HG03280 (cell line): ENCODE measurements around the gene ZNF324.
A peak's percentile ranks its signal among the peaks of the same experiment; 100 is the strongest.
"Not testable (repeated sequence)": the region's sequence is repeated elsewhere in the genome, so short reads cannot be mapped to it uniquely, and the experiment has no call there.

Source experiments
- ATAC-seq: cut with Tn5 transposase; IDR thresholded peaks from one replicate; pipeline ENCODE4 v1.9.1; 2021; ENCODE audit warnings: mild to moderate bottlenecking, moderate library complexity; ENCODE audit not compliant: unreplicated experiment

ZNF324 gene

DNA sequence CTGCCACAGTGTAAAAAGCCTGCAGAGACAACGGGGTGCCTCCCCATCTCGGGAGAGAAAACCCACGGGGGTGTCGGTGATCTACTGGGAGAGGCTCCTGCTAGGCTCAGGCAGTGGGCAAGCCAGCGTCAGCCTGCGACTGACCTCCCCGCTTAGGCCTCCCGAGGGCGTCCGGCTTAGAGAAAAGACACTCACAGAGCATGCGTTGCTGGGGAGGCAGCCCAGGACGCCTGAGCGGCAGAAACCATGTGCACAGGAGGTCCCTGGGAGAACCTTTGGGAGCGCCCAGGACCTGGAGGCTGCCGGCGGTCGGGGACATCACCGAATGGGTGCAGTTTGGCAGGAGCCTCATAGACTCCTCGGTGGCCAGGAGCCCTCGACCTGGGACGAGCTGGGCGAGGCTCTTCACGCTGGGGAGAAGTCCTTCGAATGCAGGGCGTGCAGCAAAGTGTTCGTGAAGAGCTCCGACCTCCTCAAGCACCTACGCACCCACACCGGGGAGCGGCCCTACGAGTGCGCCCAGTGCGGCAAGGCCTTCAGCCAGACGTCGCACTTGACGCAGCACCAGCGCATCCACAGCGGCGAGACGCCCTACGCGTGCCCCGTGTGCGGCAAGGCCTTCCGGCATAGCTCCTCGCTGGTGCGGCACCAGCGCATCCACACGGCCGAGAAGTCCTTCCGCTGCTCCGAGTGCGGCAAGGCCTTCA lies 4.1 kb downstream of the ZNF324 start:
- ATAC-seq: not testable (repeated sequence)

DNA sequence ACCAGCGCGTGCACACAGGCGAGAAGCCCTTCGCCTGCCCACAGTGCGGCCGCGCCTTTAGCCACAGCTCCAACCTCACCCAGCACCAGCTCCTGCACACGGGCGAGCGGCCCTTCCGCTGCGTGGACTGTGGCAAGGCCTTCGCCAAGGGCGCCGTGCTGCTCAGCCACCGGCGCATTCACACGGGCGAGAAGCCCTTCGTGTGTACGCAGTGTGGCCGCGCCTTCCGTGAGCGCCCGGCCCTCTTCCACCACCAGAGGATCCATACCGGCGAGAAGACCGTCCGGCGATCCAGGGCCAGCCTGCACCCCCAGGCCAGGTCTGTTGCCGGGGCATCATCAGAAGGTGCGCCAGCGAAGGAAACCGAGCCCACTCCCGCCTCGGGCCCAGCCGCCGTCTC lies 4.9 kb downstream of the ZNF324 start:
- ATAC-seq: no peak

DNA sequence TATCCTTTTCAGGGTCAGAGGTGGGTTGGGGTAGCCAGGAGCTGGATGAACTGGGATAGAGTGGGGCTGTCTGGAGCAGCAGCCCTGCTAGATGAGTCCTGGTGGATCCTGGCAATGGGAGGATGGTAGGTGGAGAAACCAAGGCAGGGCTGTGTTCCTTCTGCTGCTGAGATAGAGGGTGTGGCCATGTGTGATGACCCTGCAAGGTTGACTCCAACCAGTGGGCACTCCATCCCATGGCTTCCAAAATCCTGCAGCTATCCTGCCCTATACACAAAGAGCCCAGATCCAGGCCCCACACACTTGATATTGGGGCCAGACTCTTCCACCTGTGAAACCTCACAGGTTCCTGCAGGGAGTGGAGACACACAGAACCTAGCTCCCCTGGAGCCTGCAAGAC lies 6.9 kb downstream of the ZNF324 start:
- no peak for ATAC-seq

DNA sequence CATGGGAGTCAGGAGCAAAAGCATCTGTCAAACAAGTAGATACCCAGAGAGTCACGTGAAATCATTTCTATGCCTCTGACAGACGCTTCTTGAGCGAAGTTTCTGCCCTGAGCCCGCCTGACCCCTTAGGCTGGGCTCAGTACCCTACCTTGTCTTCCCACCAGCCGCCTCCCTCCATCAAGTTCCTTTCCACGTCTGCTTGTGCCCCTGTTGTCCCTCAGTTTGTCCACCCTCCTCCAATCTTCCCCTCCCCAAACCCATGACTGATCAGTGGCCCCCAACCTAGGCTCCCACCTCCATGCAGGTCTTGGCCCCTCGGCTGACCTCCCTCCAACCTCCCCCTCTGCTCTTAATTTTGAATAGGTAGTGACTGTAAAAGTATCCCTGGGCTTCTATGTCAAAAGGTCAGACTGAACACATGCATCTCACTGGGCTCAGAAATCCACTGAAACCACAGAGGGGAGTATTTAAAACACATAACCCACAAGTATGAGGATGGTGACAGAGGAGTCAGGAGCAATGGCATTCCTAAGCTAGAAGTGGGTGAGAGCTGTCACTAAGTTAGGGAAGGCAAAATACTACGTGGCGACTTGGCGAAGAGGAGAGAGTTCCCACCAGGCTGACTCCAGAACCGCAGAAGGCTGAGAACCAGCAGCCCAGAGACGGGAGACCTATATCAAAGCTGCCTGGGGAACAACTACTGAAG lies 7.6 kb downstream of the ZNF324 start:
- no peak for ATAC-seq

DNA sequence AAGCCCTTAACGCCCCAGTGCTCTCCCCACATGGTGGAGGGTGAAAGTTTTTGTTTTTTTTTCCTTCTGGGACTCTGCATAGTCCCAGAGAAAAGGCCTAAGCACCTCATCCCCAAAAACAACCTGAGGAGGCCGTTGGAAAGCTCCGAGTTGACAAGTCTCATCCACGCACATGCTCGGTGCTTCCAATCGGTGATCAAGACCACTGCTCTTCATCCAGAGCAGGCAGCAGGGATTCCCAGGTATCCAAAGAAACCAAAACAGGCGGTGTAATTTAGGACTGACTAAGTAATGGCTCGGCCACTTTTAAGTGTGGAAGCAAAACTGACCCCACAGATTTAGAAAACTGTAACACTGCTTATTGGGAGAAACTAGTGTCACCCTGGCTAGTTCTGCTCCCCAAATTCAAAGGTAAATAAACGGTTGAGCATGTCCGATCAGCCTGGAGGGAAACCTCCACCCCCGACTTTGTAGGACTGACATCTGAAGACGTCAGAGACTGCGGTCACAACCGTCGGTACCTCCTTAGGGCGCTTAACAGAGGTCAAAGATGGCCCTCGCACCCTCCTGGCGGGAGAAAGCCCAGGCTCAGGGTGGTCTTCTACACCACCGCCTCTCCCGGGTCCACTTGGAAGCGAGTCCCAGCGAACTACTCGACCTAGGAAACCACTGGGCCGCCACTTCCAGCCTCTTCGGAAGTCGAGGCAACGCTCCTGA lies 8.3 kb downstream of the ZNF324 start:
- peak; percentile 11 for ATAC-seq

DNA sequence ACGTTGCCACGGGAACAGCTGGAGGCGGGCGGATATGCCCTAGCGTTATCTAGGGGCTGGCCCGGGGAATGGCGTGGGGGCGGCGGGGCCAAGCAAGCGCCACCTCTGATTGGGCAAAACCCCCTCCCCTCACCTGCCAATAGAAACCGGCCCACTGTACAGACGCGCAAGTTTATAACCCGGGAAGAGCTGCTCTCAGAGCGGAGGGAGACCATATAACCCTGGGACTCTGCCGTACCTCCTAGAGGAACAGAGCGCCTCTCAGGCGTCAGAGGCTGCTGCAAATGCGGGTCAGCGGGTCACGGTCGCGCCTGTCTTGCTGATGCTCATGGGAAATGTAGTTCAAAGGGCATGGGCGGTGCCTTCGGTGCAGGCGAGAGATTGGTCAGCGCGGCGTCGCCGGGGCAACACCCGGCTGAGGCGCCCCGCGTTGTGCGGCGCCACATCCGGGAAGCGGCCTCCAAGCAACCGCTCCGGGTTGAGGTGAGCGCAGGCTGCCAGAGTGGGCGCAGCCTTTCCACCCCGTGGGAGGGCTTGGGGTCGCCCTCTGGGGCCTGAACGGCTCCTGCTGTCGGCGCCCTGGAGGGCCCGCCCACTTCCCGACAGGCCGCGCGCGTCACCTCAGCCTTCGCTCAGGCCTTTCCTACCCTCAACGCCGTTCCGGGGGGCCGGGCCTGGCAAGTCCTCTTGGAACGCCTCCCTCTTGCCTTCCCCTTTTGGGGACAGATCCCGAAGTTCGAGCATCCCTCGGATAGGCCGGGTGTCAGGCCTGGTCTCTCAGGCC lies 9.0 kb downstream of the ZNF324 start, which contains the start of gene ZNF446:
ZNF446 (plus strand) TSS at position 639 of the 784 bp plus-strand sequence. CDS start 867 bp downstream, outside the sequence.
- peak; percentile 81 for ATAC-seq

DNA sequence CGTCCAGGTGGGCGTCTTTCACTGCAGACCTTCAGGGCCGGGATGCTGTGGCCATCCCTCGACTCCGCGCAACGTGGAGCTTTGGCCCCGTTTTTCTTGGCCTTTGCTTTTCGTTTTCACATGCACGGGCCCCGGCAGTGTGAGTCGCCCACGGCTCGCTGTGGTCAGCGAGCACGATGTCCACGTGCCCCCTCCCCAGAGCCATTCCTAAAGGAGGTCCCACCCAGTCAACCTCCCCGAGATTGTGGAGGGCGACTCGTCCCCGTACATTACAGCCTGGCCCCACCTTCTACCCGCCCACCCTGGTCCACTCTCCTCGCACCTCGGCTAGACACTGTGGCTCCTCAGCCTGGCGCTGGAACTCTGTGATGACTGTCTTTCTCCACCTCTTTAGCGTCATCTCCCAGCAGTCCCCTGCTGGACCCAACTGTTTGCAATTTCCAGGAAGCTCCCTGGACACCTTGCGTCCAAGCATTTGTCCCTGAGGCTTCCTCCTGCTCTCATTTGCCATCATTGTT lies 9.7 kb downstream of the ZNF324 start:
- no peak for ATAC-seq

DNA sequence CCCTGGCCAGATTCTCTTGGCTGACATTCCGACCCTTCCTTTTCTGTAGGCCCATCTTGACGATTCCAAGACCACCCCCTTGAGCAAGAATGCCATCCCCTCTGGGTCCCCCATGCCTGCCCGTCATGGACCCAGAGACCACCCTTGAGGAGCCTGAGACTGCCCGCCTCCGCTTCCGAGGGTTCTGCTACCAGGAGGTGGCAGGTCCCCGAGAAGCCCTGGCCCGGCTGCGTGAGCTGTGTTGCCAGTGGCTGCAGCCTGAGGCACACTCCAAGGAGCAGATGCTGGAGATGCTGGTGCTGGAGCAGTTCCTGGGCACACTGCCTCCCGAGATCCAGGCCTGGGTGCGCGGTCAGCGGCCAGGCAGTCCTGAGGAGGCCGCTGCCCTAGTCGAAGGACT lies 10.2 kb downstream of the ZNF324 start:
- no peak for ATAC-seq

DNA sequence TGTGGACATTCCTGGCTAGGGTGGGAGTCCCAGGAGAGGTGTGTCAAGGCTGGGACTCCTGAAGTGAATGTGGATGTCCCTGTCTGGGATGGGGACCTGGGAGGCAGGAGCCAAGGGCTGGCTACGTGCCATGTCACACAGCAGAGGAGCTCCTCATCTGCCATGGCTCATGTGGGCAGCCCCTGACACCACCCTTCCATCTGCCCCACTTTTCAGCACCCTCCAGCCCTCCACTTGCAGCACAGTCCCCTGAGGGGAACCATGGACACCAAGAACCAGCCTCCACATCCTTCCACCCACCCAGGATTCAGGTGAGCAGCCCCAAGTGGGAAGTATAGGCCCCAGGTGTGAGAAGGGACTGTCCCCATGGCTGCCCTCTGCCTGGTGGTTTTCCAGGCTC lies 11.0 kb downstream of the ZNF324 start:
- ATAC-seq: no peak

DNA sequence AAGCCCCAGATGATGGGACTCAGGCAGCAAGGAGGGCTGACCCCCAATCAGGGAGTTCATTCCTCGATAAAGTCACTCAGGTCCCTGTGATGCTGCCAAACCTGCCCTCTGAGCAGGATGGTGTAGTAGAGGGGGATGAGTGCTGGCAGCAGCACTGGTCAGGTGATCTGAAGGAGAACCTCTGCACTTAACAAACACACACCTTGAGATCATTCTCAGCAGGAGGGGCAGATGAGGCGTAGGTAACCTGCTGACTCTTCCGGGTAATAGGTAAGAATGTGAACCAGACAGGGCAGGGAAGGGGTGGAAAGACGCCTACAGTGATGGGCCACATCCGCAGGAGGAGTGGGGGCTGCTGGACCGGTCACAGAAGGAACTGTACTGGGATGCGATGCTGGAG lies 12.4 kb downstream of the ZNF324 start:
- ATAC-seq: no peak

DNA sequence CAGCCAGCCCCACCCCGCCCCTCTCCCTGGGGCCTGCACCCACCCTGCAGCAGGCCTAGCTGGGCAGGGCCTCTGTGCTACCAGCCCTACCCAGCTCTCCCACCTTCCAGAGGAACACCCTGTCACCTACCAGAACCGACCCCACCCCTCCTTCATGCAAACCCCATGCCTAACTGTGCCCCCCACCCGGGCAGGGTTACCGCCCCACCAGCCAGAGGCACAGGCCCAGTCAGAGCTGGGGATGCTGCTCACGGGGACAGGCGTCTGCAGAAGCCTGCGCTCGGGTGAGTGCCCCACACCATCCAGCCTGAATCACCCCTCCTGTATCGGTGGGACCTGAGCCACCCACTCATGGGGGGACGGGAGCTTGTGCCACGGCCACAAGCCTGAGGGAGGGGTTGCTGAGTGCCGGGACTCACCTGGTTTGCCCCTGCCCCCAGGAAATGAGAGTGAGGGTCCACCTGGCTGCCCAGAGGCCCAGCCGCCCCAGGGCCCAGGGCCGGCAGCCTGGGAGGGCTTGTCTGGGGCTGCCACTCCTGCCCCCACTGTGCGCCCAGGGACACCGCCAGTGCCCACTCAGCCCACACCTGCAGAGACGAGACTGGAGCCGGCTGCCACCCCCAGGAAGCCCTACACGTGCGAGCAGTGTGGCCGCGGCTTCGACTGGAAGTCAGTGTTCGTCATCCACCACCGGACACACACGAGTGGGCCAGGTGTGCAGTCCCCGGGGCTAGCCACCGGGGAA lies 13.0 kb downstream of the ZNF324 start:
- ATAC-seq: no peak

DNA sequence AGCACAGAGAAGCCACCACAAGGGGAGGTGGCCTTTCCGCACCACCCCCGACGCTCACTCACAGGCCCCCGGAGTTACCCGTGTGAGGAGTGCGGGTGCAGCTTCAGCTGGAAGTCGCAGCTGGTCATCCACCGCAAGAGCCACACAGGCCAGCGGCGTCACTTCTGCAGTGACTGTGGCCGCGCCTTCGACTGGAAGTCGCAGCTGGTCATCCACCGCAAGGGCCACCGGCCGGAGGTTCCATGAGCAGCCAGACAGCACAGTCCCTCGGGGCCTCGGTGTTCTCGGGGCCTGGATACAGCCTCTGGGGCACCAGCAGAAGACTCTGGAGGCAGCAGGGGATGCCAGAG lies 13.6 kb downstream of the ZNF324 start:
- no peak for ATAC-seq

DNA sequence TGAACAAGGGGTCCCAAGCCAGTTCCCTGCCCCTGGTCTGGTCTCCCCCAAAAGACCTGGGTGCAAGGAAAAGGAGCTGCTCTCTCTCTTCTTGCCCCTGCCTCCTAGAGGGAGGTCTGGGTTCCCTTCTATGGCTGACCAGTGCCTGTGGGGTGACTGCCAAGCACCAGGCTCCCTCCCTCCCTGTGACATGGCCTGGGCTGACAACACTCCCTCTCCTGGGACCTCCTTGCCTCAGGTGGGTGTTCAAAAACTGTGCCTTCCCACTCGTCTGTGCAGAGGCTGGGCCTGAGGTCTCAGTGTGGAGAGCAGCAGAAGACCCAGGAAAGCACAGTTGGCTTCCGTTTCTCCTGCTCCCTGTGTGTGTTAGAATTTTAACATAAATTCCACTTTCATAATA lies 14.0 kb downstream of the ZNF324 start:
- no peak for ATAC-seq

DNA sequence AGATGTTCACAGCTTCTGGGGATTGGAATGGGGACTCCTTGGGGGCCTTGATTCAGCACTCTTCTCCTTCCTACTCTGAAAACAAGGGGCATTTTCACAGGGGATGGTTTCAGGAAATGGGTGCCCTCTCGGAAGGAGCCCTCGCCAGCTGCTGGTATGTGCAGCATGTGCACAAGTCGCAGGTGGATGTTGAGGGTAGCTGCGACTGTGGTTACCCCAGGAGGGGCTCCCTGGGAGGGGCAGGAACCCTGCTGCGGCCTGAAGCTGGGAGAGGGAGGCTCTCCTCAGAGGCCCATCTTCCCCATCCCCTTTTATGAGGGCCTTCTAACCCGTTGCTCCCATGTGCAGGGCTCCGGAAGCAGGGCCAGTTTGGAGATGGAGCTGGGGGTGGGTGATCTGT lies 15.5 kb downstream of the ZNF324 start:
- ATAC-seq: no peak

DNA sequence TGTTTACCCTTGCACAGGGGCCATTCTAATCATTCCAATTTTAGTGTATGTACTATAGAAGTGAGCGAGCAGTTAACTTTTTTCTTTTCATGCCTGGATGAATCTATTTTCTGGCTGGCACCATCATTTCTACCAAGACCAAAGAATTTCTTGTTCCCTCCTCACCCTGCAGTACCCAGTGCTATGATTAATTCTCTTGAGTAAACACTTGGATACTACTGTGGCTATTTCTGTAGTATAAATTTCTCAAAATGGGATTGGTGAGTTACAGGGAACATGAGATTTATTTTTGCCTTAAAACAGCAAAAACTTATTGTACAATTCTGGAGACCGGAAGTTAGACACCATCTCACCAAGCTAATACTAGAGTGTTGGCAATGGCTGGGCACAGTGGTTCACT lies 16.9 kb downstream of the ZNF324 start:
- no peak for ATAC-seq

DNA sequence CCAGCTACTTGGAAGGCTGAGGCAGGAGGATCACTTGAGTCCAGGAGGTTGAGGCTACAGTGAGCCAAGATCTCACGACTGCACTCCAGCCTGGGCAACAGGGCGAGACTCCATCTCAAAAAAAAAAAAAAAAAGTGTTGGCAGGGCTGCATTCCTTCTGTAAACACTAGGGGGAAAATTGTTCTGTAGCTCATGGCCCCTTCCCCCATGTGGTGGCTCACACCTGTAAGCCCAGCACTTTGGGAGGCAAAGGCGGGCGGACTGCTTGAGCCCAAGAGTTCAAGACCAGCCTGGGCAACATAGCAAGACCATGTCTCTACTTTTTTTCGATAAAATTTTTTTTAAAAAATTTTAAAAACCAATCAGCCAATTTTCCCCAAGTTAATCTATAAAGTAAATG lies 17.5 kb downstream of the ZNF324 start:
- not testable (repeated sequence) for ATAC-seq

DNA sequence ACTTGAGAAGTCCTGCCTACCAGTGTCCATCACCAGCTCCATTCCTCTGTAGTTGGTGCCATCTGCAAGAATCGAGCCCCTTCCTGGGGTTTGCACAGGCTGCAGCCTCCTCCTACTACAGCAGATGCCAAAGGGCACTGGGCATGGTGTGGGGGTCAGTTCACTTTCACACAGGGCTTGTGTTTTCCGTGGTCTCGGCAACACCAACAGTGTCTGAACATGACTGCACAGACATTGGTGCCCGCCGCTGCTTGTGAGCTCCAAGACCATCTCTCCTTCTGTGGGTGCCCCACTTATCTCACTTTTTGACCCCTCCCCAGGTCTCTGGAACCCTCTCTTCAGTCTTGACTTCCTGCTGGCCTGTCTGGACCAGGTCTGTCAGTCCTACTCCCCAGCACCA lies 24.5 kb downstream of the ZNF324 start:
- no peak for ATAC-seq

DNA sequence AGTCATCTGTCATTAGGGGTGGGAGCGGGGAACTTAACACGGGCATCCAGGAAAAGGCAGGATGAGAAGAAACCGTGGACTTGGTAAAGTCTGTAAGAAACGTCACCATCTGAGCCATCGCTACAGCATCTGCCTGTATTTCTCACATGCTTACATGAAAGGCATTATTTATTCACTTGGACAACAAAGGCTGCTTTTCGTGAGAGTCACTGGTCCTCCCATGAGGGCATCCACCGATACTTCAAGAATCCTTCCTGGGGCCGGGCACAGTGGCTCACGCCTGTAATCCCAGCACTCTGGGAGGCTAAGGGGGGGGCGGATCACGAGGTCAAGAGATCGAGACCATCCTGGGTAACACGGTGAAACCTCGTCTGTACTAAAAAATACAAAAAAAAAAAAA lies 25.4 kb downstream of the ZNF324 start:
- ATAC-seq: no peak

DNA sequence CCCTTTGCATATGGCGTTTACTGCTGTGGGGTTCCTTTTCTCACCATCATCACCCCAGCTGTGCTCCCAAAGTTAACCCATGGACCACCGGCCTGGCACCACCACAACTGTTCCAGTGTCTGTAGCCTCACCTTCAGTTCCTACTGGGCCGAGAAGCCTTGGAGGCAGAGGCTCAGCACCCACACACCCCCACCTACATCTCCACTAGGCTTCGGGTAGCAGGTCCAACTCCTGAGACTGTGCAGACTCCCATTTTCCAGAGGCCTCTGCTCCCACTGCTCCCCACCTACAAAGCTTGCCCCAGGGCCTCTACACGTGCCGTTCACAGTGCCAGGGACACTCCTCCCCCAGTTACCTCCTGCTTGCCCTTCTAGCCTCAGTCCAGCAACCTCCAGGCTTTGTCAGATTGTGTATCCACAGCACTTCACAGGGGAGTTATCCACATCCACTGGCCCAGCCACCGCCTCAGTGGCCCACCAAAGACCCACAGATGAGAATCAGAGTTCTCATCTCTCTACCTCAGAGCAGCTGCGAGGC lies 30.8 kb downstream of the ZNF324 start:
- ATAC-seq: no peak
